Sigmoid colon (tissue), 7 donors: ENCODE results near the gene GSG1L. TPM values are rescaled to one million over a fixed set of nuclear protein-coding genes. Genes with fewer than 3 reads are reported as not detected.

ENCODE experiments used
- DNase-seq: peaks from one replicate; pipeline ENCODE4 v3.0.0-alpha.2; 2019
- H3K27ac ChIP-seq, 4 donors: fragments of 200-600 bp; sonication (generic); one replicate each; pipeline ENCODE4 v1.5.1; 2016 to 2019; ENCODE audit warnings: mild to moderate bottlenecking in 1 of 4
- H3K27me3 ChIP-seq, 3 donors: fragments of 200-600 bp; sonication (generic); one replicate each; pipeline ENCODE4 v1.5.1; 2019; ENCODE audit warnings: mild to moderate bottlenecking in 1 of 3
- H3K36me3 ChIP-seq, 4 donors: fragments of 200-600 bp; sonication (generic); one replicate each; pipeline ENCODE4 v1.5.1; 2016 to 2019
- H3K4me1 ChIP-seq, 4 donors: fragments of 200-600 bp; sonication (generic); one replicate each; pipeline ENCODE4 v1.5.1; 2017 to 2019
- H3K4me3 ChIP-seq, 4 donors: fragments of 200-600 bp; sonication (generic); one replicate each; pipeline ENCODE4 v1.5.1; 2017 to 2019; ENCODE audit warnings: mild to moderate bottlenecking in 2 of 4, moderate library complexity in 1 of 4
- H3K9me3 ChIP-seq, 4 donors: fragments of 200-600 bp in 3 of 4; sonication (generic) in 3 of 4; one replicate each; pipeline versions ENCODE4 v1.5.1 to v1.6.1; 2013 to 2019
- EP300 ChIP-seq, 4 donors: sonication (generic); formaldehyde crosslinking; IDR thresholded peaks; one replicate each; pipeline ENCODE4 v1.6.1; 2017; ENCODE audit warnings: antibody characterized with exemption in 4 of 4
- POLR2A ChIP-seq, 2 donors: fragments of 450-650 bp; IDR thresholded peaks; one replicate each; pipeline ENCODE4 v1.6.1; 2016; ENCODE audit warnings: antibody characterized with exemption in 2 of 2, mild to moderate bottlenecking in 2 of 2, moderate library complexity in 2 of 2
- POLR2AphosphoS5 ChIP-seq, 4 donors: sonication (generic); formaldehyde crosslinking; IDR thresholded peaks; one replicate each; pipeline ENCODE4 v1.6.1; 2017; ENCODE audit warnings: antibody characterized with exemption in 4 of 4
- WGBS, 2 donors: extraction: QIAGEN DNeasy Blood & Tissue Kit; methylation state at CpG; one replicate each; pipeline ENCODE4 v1.1.7; 2013; 5-methylcytosine and 5-hydroxymethylcytosine counted together
- intact Hi-C: fragments of 100-400 bp; cut with DNase I; formaldehyde crosslinking; loops from one replicate; pipeline ENCODE4 v1.15.1; 2023
- polyA plus RNA-seq, 3 donors: library from polyadenylated mRNA; stranded (reverse); fragments of 200-250 nt; gene quantifications; one replicate each; pipeline ENCODE4 v1.2.3, GENCODE V29; 2013
- total RNA-seq, 4 donors: library from RNA; depleted of rRNA; stranded (reverse); fragments of >200 nt; gene quantifications; one replicate each; pipeline ENCODE4 v1.1.0, GENCODE V29; 2016
- TF ChIP-seq, protein P1 (sequence below), 4 experiments: fragments of 450-650 bp in 3 of 4; fragments of 200-600 bp in 1 of 4; IDR thresholded peaks; one replicate each; pipeline ENCODE4 v1.5.1; 2016 to 2019; ENCODE audit warnings: antibody characterized with exemption in 4 of 4, mild to moderate bottlenecking in 3 of 4, moderate library complexity in 2 of 4
- donor health status: healthy with polysubstance abuse.
- donor health status: Bipolar disorder and iron deficiency.
- donor health status: healthy.

The GSG1L gene
- total and polyA plus RNA-seq, 7 donors, result 0.25 to 0.66 (median 0.36) TPM; not detected in 2

DNA sequence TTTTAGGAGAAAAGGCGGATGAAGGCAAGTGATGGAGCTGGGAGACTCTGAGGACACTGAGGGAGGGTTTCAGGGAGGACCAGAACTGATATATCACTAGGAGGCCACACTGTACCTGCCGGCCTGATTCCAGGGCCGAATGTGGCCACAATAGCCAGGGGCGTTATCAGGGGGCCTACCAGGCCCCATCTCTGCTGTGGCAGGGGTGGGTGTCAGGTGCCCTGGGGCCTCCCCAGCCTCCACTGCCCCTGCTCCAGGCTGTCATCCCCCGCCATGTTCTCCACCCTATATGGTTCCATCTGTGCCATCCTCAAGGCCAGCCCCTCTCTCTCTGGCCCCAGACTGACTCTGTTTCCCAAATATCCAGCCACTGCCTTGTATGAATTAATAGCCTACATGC, 246.5 kb downstream of the GSG1L start:
- Histone ChIP-seq H3K27ac (no peak overlapping the region), H3K4me3 (no peak overlapping the region), H3K36me3 (no peaks in the 10 kb centered on the region), H3K9me3 (no peaks in the 10 kb centered on the region), H3K27me3 (no peaks in the 10 kb centered on the region), H3K4me1 (no peaks in the 10 kb centered on the region)
- intact Hi-C loops, result no loop called here
- WGBS, 2 donors, result 85 to 90% methylated on average over 5 of the region's 5 CpGs
- DNase-seq, result peak; percentile 8
- TF ChIP-seq, protein P1, sequence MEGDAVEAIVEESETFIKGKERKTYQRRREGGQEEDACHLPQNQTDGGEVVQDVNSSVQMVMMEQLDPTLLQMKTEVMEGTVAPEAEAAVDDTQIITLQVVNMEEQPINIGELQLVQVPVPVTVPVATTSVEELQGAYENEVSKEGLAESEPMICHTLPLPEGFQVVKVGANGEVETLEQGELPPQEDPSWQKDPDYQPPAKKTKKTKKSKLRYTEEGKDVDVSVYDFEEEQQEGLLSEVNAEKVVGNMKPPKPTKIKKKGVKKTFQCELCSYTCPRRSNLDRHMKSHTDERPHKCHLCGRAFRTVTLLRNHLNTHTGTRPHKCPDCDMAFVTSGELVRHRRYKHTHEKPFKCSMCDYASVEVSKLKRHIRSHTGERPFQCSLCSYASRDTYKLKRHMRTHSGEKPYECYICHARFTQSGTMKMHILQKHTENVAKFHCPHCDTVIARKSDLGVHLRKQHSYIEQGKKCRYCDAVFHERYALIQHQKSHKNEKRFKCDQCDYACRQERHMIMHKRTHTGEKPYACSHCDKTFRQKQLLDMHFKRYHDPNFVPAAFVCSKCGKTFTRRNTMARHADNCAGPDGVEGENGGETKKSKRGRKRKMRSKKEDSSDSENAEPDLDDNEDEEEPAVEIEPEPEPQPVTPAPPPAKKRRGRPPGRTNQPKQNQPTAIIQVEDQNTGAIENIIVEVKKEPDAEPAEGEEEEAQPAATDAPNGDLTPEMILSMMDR (IDR thresholded peaks at IDR 0.05), result no peak
- TF ChIP-seq POLR2A (IDR thresholded peaks at IDR 0.05) (no peak), EP300 (IDR thresholded peaks at IDR 0.05) (no peak), POLR2AphosphoS5 (IDR thresholded peaks at IDR 0.05) (no peak)

DNA sequence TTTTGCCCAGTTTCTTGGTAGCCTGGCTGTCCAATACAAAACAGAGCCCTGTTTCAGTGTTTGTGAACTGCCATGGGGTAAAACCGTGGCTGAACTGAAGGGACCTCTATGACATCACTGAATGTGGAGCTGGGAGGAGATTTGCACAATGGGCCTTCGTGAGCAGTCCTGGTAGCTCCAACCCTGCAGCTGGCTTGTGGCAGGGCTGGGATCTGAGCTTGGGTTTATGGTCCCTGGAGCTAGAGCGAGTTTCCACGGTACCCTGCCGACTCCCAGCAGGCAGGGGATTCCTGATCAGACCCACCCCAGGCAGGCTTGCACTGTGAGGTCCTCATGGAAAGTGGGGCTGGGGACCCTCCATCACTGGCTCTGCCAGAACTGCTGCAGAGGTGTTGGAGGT, 247.0 kb downstream of the GSG1L start:
- Histone ChIP-seq H3K4me1 (no peaks in the 10 kb centered on the region), H3K4me3 (no peak overlapping the region), H3K36me3 (no peaks in the 10 kb centered on the region), H3K9me3 (no peaks in the 10 kb centered on the region), H3K27me3 (no peaks in the 10 kb centered on the region), H3K27ac (no peak overlapping the region)
- 34 to 51% methylated on average over 5 of the region's 5 CpGs for WGBS, 2 donors
- DNase-seq, result peak; percentile 53
- TF ChIP-seq, protein P1 (IDR thresholded peaks at IDR 0.05), result no peak
- TF ChIP-seq POLR2AphosphoS5 (IDR thresholded peaks at IDR 0.05) (no peak), POLR2A (IDR thresholded peaks at IDR 0.05) (no peak), EP300 (IDR thresholded peaks at IDR 0.05) (no peak)
- intact Hi-C loops, result no loop called here

DNA sequence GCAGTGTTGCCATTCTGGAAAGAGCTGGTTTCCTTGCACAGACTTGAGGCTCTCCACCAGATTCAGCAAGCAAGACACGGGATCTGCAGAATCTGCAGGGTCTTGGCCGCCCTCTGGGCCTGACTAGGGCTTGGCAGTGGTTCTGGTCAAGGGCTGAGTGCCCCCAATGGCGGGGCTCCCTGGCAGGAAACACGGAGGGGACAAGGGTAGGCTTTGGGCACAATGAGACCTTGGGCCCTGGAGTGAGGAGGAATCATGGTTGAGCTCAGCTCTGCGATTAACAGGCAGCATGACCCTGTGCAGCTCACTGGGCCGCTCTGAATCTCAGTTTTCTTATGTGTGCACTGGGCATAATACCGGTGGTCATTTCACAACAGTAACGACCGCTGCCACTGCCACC, 249.9 kb downstream of the GSG1L start:
- 88% methylated on average over 9 of the region's 9 CpGs for WGBS, 2 donors
- TF ChIP-seq, protein P1 (IDR thresholded peaks at IDR 0.05), result no peak
- no peak for TF ChIP-seq POLR2AphosphoS5 (IDR thresholded peaks at IDR 0.05)
- Histone ChIP-seq H3K4me1 (no peaks in the 10 kb centered on the region), H3K27ac (no peak overlapping the region), H3K4me3 (no peak overlapping the region), H3K9me3 (no peaks in the 10 kb centered on the region), H3K27me3 (no peaks in the 10 kb centered on the region), H3K36me3 (no peaks in the 10 kb centered on the region)
- intact Hi-C loops, result no loop called here
- DNase-seq, result peak; percentile 42

DNA sequence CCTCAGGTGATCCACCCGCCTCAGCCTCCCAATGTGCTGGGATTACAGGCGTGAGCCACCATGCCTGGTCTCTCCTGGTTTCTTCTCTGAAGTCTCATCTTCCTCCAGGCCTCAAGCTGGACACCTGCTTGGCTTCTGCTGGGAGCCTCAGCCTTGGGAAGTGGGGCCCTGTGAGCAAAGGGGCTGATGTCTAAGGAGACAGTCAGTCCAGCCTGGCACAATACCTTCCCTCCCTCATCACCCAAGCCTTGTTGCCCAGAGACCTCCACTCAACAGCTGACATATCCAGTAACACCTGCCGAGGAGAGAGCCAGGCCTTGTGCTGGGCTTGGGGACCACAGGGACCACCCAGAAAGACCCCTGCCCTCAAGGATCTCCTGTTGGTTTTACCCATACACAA, 251.6 kb downstream of the GSG1L start:
- Histone ChIP-seq H3K27ac (no peak overlapping the region), H3K9me3 (no peaks in the 10 kb centered on the region), H3K4me3 (no peak overlapping the region), H3K4me1 (no peaks in the 10 kb centered on the region), H3K27me3 (no peaks in the 10 kb centered on the region), H3K36me3 (no peaks in the 10 kb centered on the region)
- TF ChIP-seq, protein P1 (IDR thresholded peaks at IDR 0.05), result no peak
- no peak for TF ChIP-seq POLR2AphosphoS5 (IDR thresholded peaks at IDR 0.05)
- no peak for TF ChIP-seq EP300 (IDR thresholded peaks at IDR 0.05)
- TF ChIP-seq POLR2A (IDR thresholded peaks at IDR 0.05), result no peak
- peak; percentile 32 for DNase-seq
- intact Hi-C loops, result no loop called here
- 81% methylated on average over 3 of the region's 3 CpGs for WGBS, 2 donors

DNA sequence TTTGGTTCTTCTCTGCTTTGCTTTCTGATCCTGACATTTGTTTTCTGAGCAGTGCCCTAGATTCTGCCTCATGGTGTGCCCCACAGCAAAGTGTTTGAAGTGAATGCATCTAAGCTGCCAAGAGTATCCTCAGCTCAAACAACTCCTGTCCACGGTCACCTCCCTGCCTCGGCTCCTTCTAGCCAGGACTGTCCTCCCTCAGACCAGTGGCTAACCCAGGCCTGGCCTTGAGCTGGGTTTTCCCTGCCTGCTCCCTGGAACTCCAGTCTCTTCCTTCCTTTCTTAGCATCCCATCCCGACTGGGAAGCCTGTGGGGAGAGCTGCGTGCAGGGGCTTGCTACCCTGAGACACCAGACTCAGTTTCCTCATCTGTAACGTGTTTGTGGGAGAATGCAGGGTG, 256.5 kb downstream of the GSG1L start:
- TF ChIP-seq POLR2AphosphoS5 (IDR thresholded peaks at IDR 0.05) (no peak), POLR2A (IDR thresholded peaks at IDR 0.05) (no peak), EP300 (IDR thresholded peaks at IDR 0.05) (no peak)
- TF ChIP-seq, protein P1 (IDR thresholded peaks at IDR 0.05), result no peak
- no peaks in the 10 kb centered on the region for H3K9me3 ChIP-seq
- H3K4me3 ChIP-seq, result no peak overlapping the region
- intact Hi-C loops, result no loop called here
- 50 to 70% methylated on average over 5 of the region's 5 CpGs for WGBS, 2 donors
- DNase-seq, result no peak
- H3K27ac ChIP-seq, result no peak overlapping the region
- no peaks in the 10 kb centered on the region for H3K4me1 ChIP-seq
- peaks cover 0 to 6% (median 0%) of the 10 kb centered on the region in 3 donors for H3K27me3 ChIP-seq
- H3K36me3 ChIP-seq, result no peaks in the 10 kb centered on the region
